ENCODE results near the gene RALGAPA2.

The RALGAPA2 gene

GRCh38 chr20:20733943-20734342 lies 21.5 kb upstream of the RALGAPA2 start:
- Mint-ChIP-seq H3K36me3 (ENCODE audit: low read depth) (no peaks in the 10 kb centered on the region), H3K27ac (no peak overlapping the region), H3K9me3 (no peaks in the 10 kb centered on the region), H3K27me3 (ENCODE audit: low read depth, poor library complexity) (peaks cover 9% of the 10 kb centered on the region), H3K4me3 (no peak overlapping the region), H3K4me1 (peaks cover 11% of the 10 kb centered on the region)
- DNase-seq = no peak
- no peak for TF ChIP-seq CTCF (IDR thresholded peaks at IDR 0.05)

- Mint-ChIP-seq H3K27ac (no peak overlapping the region), H3K4me1 (peaks cover 11% of the 10 kb centered on the region), H3K4me3 (no peak overlapping the region), H3K9me3 (no peaks in the 10 kb centered on the region), H3K36me3 (ENCODE audit: low read depth) (no peaks in the 10 kb centered on the region), H3K27me3 (ENCODE audit: low read depth, poor library complexity) (peaks cover 9% of the 10 kb centered on the region)
- no peak for TF ChIP-seq CTCF (IDR thresholded peaks at IDR 0.05)
- DNase-seq = no peak
Measured at GRCh38 chr20:20732641-20733040, 20.2 kb upstream of the RALGAPA2 start.

GRCh38 chr20:20731945-20732296 lies 19.5 kb upstream of the RALGAPA2 start:
- Mint-ChIP-seq H3K9me3 (no peaks in the 10 kb centered on the region), H3K4me1 (peaks cover 11% of the 10 kb centered on the region), H3K27ac (no peak overlapping the region), H3K27me3 (ENCODE audit: low read depth, poor library complexity) (peaks cover 9% of the 10 kb centered on the region), H3K4me3 (no peak overlapping the region), H3K36me3 (ENCODE audit: low read depth) (no peaks in the 10 kb centered on the region)
- TF ChIP-seq CTCF (IDR thresholded peaks at IDR 0.05) = no peak
- DNase-seq = no peak

GRCh38 chr20:20731000-20731944 lies 18.8 kb upstream of the RALGAPA2 start:
- Mint-ChIP-seq H3K4me1 (peaks cover 11% of the 10 kb centered on the region), H3K9me3 (no peaks in the 10 kb centered on the region), H3K4me3 (no peak overlapping the region), H3K36me3 (ENCODE audit: low read depth) (no peaks in the 10 kb centered on the region), H3K27me3 (ENCODE audit: low read depth, poor library complexity) (peaks cover 4% of the 10 kb centered on the region), H3K27ac (no peak overlapping the region)
- TF ChIP-seq CTCF (IDR thresholded peaks at IDR 0.05) = no peak
- DNase-seq = no peak

- Mint-ChIP-seq H3K27ac (no peak overlapping the region), H3K27me3 (ENCODE audit: low read depth, poor library complexity) (peaks cover 7% of the 10 kb centered on the region), H3K36me3 (ENCODE audit: low read depth) (no peaks in the 10 kb centered on the region), H3K4me3 (no peak overlapping the region), H3K4me1 (peaks cover 11% of the 10 kb centered on the region), H3K9me3 (no peaks in the 10 kb centered on the region)
- TF ChIP-seq CTCF (IDR thresholded peaks at IDR 0.05) = no peak
- DNase-seq = no peak
Measured at GRCh38 chr20:20729563-20729962, 17.1 kb upstream of the RALGAPA2 start.

- peak overlapping the region; percentile 39 for H3K27ac Mint-ChIP-seq
- TF ChIP-seq CTCF (IDR thresholded peaks at IDR 0.05) = no peak
- no peaks in the 10 kb centered on the region for H3K4me1 Mint-ChIP-seq
- DNase-seq = no peak
- H3K27me3 Mint-ChIP-seq (ENCODE audit: low read depth, poor library complexity) = peaks cover 3% of the 10 kb centered on the region
- no peak overlapping the region for H3K4me3 Mint-ChIP-seq
- no peaks in the 10 kb centered on the region for H3K9me3 Mint-ChIP-seq
- H3K36me3 Mint-ChIP-seq (ENCODE audit: low read depth) = no peaks in the 10 kb centered on the region
Measured at GRCh38 chr20:20721489-20721888, 9.0 kb upstream of the RALGAPA2 start.

Measured in nephron progenitor cell (in vitro differentiated cells).